Measurements from ENCODE around the gene IGFL3. TPM values are rescaled to one million over a fixed set of nuclear protein-coding genes. Genes with fewer than 3 reads are reported as not detected.

IGFL3 gene
- total RNA-seq, 1 experiment from 2014 or later, result not detected

- no CpG with 5 or more reads among the region's 6 CpGs for WGBS (ENCODE audit: extremely low coverage, insufficient read length, low lambda C conversion rate)
- Mint-ChIP-seq H3K9me3 (no peaks in the 10 kb centered on the region), H3K27me3 (ENCODE audit: low read depth) (peaks cover 20% of the 10 kb centered on the region), H3K4me1 (peaks cover 4 to 8% of the 10 kb centered on the region in 2 experiments; a peak in 3 of 4 replicates), H3K4me3 (no peak within 1 kb of the TSS), H3K27ac (no peak within 1 kb of the TSS; a peak in 1 of 7 replicates), H3K36me3 (ENCODE audit: insufficient read depth in 1 of 3, low read depth in 3 of 3) (no peaks in the 10 kb centered on the region; a peak in 1 of 7 replicates)
- no peak within 1 kb of the TSS for H2BK12ac ChIP-seq (ENCODE audit: insufficient read length, low read depth, low read length)
- no peak within 1 kb of the TSS for H2BK120ac ChIP-seq (ENCODE audit: low read depth, low read length, poor library complexity, severe bottlenecking)
- no peaks in the 10 kb centered on the region for H3K79me2 ChIP-seq (ENCODE audit: insufficient read depth, low read length)
- H4K20me1 ChIP-seq (ENCODE audit: control insufficient read depth, insufficient read depth, insufficient read length), result no peaks in the 10 kb centered on the region
- no peaks in the 10 kb centered on the region for H3K4me1 ChIP-seq (ENCODE audit: insufficient read depth, low read length)
- H3K23me2 ChIP-seq (ENCODE audit: insufficient read length, low read depth, low read length, poor library complexity, severe bottlenecking), result no peaks in the 10 kb centered on the region
- no peak within 1 kb of the TSS for H2BK20ac ChIP-seq (ENCODE audit: low read depth, low read length, poor library complexity, severe bottlenecking)
- no peak within 1 kb of the TSS for H3K18ac ChIP-seq (ENCODE audit: insufficient read length, low read depth, low read length)
- no peaks in the 10 kb centered on the region for H3K9me3 ChIP-seq (ENCODE audit: control insufficient read depth, low read depth, low read length)
- no peak within 1 kb of the TSS for H3K23ac ChIP-seq (ENCODE audit: insufficient read length, low read depth, low read length)
- no peak within 1 kb of the TSS for H4K91ac ChIP-seq (ENCODE audit: insufficient read length, low read depth, low read length)
- no peak within 1 kb of the TSS for H3T11ph ChIP-seq (ENCODE audit: low read length)
- no peak within 1 kb of the TSS for H3K4ac ChIP-seq (ENCODE audit: low read depth, low read length)
- H3K14ac ChIP-seq (ENCODE audit: insufficient read depth, low read length), result no peak within 1 kb of the TSS
- TF ChIP-seq CTCF (conservative IDR thresholded peaks at IDR 0.05), result no peak
- no peaks in the 10 kb centered on the region for H3K27me3 ChIP-seq (ENCODE audit: insufficient read depth, low read length)
- no peak within 1 kb of the TSS for H3K27ac ChIP-seq (ENCODE audit: insufficient read length, low read depth, low read length)
- DNase-seq, result no peak
- no peak within 1 kb of the TSS for H2AFZ ChIP-seq (ENCODE audit: low read length)
- no peak within 1 kb of the TSS for H3K9ac ChIP-seq (ENCODE audit: extremely low read depth, insufficient read length, low read length)
- no peak within 1 kb of the TSS for H3K56ac ChIP-seq (ENCODE audit: insufficient read length, low read depth, low read length)
- no peak within 1 kb of the TSS for H3K4me2 ChIP-seq (ENCODE audit: insufficient read depth, insufficient read length, low read length)
- H2AK5ac ChIP-seq (ENCODE audit: insufficient read length, low read length), result no peak within 1 kb of the TSS
- H3K79me1 ChIP-seq (ENCODE audit: insufficient read depth, low read depth, low read length, poor library complexity, severe bottlenecking), result no peaks in the 10 kb centered on the region
- H2BK5ac ChIP-seq (ENCODE audit: insufficient read length, low read length), result no peak within 1 kb of the TSS
- H4K8ac ChIP-seq (replicated peaks; ENCODE audit: insufficient read length, low read depth, low read length), result no peak within 1 kb of the TSS
- H4K5ac ChIP-seq (ENCODE audit: insufficient read length, low read depth, low read length), result no peak within 1 kb of the TSS
- H2BK15ac ChIP-seq (ENCODE audit: low read depth, low read length), result no peak within 1 kb of the TSS
These were observed 23.4 kb upstream of the IGFL3 start, which contains the start of gene IGFL2 for GRCh38 chr19:46147791-46148288. IGFL2 (plus strand) TSS chr19:46148238; CDS start chr19:46148279, 41 bp downstream.

All from H9 (cell line).